Measurements from ENCODE around the gene PIEZO1. TPM values are rescaled to one million over a fixed set of nuclear protein-coding genes. Genes with fewer than 3 reads are reported as not detected.

The PIEZO1 gene
- total RNA-seq, 4 donors from 2014 or later: 196 to 281 (median 206) TPM

- intact Hi-C loops (cut with DNase I; ENCODE audit: low total_unique reads): no loop called here
- no CpG with 5 or more reads among the region's 15 CpGs for WGBS, 2 donors
- no peak for TF ChIP-seq CTCF (IDR thresholded peaks at IDR 0.05)
- no peak for TF ChIP-seq POLR2A (IDR thresholded peaks at IDR 0.05)
- DNase-seq (ENCODE audit: low spot score in 2 of 2): no peak
- H3K4me3 ChIP-seq (ENCODE audit: low read depth, poor library complexity, severe bottlenecking): no peak overlapping the region
Measured at GRCh38 chr16:88713054-88713453, 72.0 kb downstream of the PIEZO1 start.

- WGBS, 2 donors: 66 to 81% methylated on average over 11 to 13 of the region's 25 CpGs
- intact Hi-C loops (cut with DNase I; ENCODE audit: low total_unique reads): no loop called here
- H3K4me3 ChIP-seq (ENCODE audit: low read depth, poor library complexity, severe bottlenecking): no peak overlapping the region
- TF ChIP-seq POLR2A (IDR thresholded peaks at IDR 0.05) (no peak), CTCF (IDR thresholded peaks at IDR 0.05) (no peak)
- no peak for DNase-seq (ENCODE audit: low spot score in 2 of 2)
Measured at GRCh38 chr16:88712362-88712979, 72.5 kb downstream of the PIEZO1 start.

GRCh38 chr16:88711750-88712340 is 73.2 kb downstream of the PIEZO1 start:
- TF ChIP-seq CTCF (IDR thresholded peaks at IDR 0.05) (no peak), POLR2A (IDR thresholded peaks at IDR 0.05) (no peak)
- H3K4me3 ChIP-seq (ENCODE audit: low read depth, poor library complexity, severe bottlenecking): no peak overlapping the region
- WGBS, 2 donors: 73 to 76% methylated on average over 16 to 18 of the region's 18 CpGs
- intact Hi-C loops (cut with DNase I; ENCODE audit: low total_unique reads): no loop called here
- DNase-seq (ENCODE audit: low spot score in 2 of 2): no peak

- 67 to 68% methylated on average over 15 of the region's 16 CpGs for WGBS, 2 donors
- H3K4me3 ChIP-seq (ENCODE audit: low read depth, poor library complexity, severe bottlenecking): no peak overlapping the region
- intact Hi-C loops (cut with DNase I; ENCODE audit: low total_unique reads): no loop called here
- DNase-seq (ENCODE audit: low spot score in 2 of 2): no peak
- TF ChIP-seq CTCF (IDR thresholded peaks at IDR 0.05): no peak
- TF ChIP-seq POLR2A (IDR thresholded peaks at IDR 0.05): no peak
Measured at GRCh38 chr16:88710556-88710955, 74.5 kb downstream of the PIEZO1 start.

GRCh38 chr16:88706965-88707826 is 77.8 kb downstream of the PIEZO1 start:
- intact Hi-C loops (cut with DNase I; ENCODE audit: low total_unique reads): no loop called here
- no peak for DNase-seq (ENCODE audit: low spot score in 2 of 2)
- H3K4me3 ChIP-seq (ENCODE audit: low read depth, poor library complexity, severe bottlenecking): peak overlapping the region; percentile 80
- WGBS, 2 donors: 25 to 27% methylated on average over 17 of the region's 17 CpGs
- TF ChIP-seq POLR2A (IDR thresholded peaks at IDR 0.05): no peak
- TF ChIP-seq CTCF (IDR thresholded peaks at IDR 0.05): no peak

Measured in lower leg skin (tissue), 4 donors.